H1 (cell line): ENCODE measurements around the gene MSH2. TPM values are rescaled to one million over a fixed set of nuclear protein-coding genes. Genes with fewer than 3 reads are reported as not detected.

Source experiments
- CTCF ChIA-PET: fragments of 300-600 bp; sonication (Branson Sonifier 250); formaldehyde crosslinking; loops from one replicate; lab custom pipeline; 2021; ENCODE audit not compliant: partially characterized antibody; lab: Charles Lee
- POLR2A ChIA-PET: fragments of 300-600 bp; sonication (Branson Sonifier 250); formaldehyde crosslinking; loops from one replicate; lab custom pipeline; 2021; ENCODE audit warnings: inconsistent platforms; ENCODE audit not compliant: partially characterized antibody; lab: Charles Lee
- DNase-seq, 2 experiments: peaks; one replicate each; pipeline versions ENCODE4 v3.0.0 to v3.0.0-alpha.2; 2010 to 2022; ENCODE audit warnings: low spot score in 2 of 2, low read depth in 1 of 2, mixed read lengths in 1 of 2
- FAIRE-seq: peaks from 2 replicates; lab custom pipeline; 2011; peaks lifted over from hg19 to GRCh38; lab: Jason Lieb, UNC
- H2AFZ ChIP-seq: 2 replicates; pipeline ENCODE4 v1.8.1; 2012; ENCODE audit warnings: low read length, inconsistent platforms
- H2AK5ac ChIP-seq: 2 replicates; pipeline ENCODE4 v1.6.1; 2013; ENCODE audit warnings: low read depth, low read length
- H2BK120ac ChIP-seq: replicated peaks from 2 replicates; pipeline ENCODE3; 2013; ENCODE audit warnings: low read depth, low read length, inconsistent platforms
- H2BK12ac ChIP-seq: 2 replicates; pipeline ENCODE4 v1.6.1; 2013; ENCODE audit warnings: low read depth, low read length
- H2BK15ac ChIP-seq: 2 replicates; pipeline ENCODE4 v1.6.1; 2013; ENCODE audit warnings: low read length
- H2BK20ac ChIP-seq: 2 replicates; pipeline ENCODE4 v1.6.1; 2013; ENCODE audit warnings: low read length
- H2BK5ac ChIP-seq: 2 replicates; pipeline ENCODE4 v1.6.1; 2013; ENCODE audit warnings: low read depth, low read length
- H3K14ac ChIP-seq: 2 replicates; pipeline ENCODE4 v1.6.1; 2013; ENCODE audit warnings: inconsistent platforms; ENCODE audit not compliant: insufficient read length
- H3K18ac ChIP-seq: 2 replicates; pipeline ENCODE4 v1.6.1; 2013; ENCODE audit warnings: low read length; ENCODE audit errors: extremely low read depth
- H3K23ac ChIP-seq: 2 replicates; pipeline ENCODE4 v1.6.1; 2013; ENCODE audit warnings: inconsistent platforms; ENCODE audit not compliant: insufficient read length
- H3K23me2 ChIP-seq: 2 replicates; pipeline ENCODE4 v1.6.1; 2013; ENCODE audit warnings: low read depth, low read length
- H3K27ac ChIP-seq: 2 replicates; pipeline ENCODE4 v1.6.1; 2011; ENCODE audit warnings: low read depth, low read length, inconsistent platforms
- H3K27me3 ChIP-seq, 4 experiments: replicated peaks in 1 of 4; 1 replicate in 1 of 4; 2 replicates in 3 of 4; pipeline versions ENCODE4 v1.6.1 to v1.8.1; 2011 to 2013; ENCODE audit warnings: low read length in 3 of 4, mild to moderate bottlenecking in 3 of 4, inconsistent platforms in 2 of 4, mixed read lengths in 2 of 4, moderate library complexity in 1 of 4; ENCODE audit not compliant: control insufficient read depth in 3 of 4, insufficient read depth in 3 of 4; ENCODE audit errors: extremely low read depth in 1 of 4
- H3K36me3 ChIP-seq, 4 experiments: 2 replicates each; pipeline versions ENCODE4 v1.6.1 to v1.8.1; 2011 to 2013; ENCODE audit warnings: mild to moderate bottlenecking in 4 of 4, low read length in 3 of 4, moderate library complexity in 2 of 4, control low read depth in 1 of 4, inconsistent platforms in 1 of 4; ENCODE audit not compliant: insufficient read depth in 4 of 4, control insufficient read depth in 2 of 4
- H3K4ac ChIP-seq: replicated peaks from 2 replicates; pipeline ENCODE3; 2013; ENCODE audit warnings: low read length, low read depth, mixed read lengths, inconsistent platforms; ENCODE audit not compliant: insufficient read length
- H3K4me1 ChIP-seq, 4 experiments: replicated peaks in 1 of 4; 1 replicate in 1 of 4; 2 replicates in 3 of 4; pipeline versions ENCODE4 v1.6.1 to v1.8.1; 2011 to 2013; ENCODE audit warnings: low read length in 3 of 4, inconsistent platforms in 2 of 4, mixed read lengths in 1 of 4; ENCODE audit not compliant: insufficient read depth in 4 of 4, control insufficient read depth in 3 of 4
- H3K4me2 ChIP-seq, 2 experiments: 2 replicates each; pipeline versions ENCODE4 v1.6.1 to v1.8.1; 2011 to 2013; ENCODE audit warnings: low read depth in 2 of 2, low read length in 2 of 2, control low read depth in 1 of 2, inconsistent platforms in 1 of 2, mild to moderate bottlenecking in 1 of 2; ENCODE audit not compliant: insufficient read depth in 1 of 2
- H3K4me3 ChIP-seq, 4 experiments: fragments of 200-600, 300-600 bp in 1 of 4; sonication (generic), shearing (Covaris generic), sonication (Bioruptor Twin) in 1 of 4; 2 replicates each; pipeline versions ENCODE4 v1.5.1 to v1.8.1; 2011 to 2016; ENCODE audit warnings: low read length in 4 of 4, low read depth in 3 of 4, control low read depth in 2 of 4, inconsistent platforms in 2 of 4, mild to moderate bottlenecking in 2 of 4, mixed read lengths in 1 of 4, moderate library complexity in 1 of 4; ENCODE audit not compliant: insufficient read depth in 2 of 4; ENCODE audit errors: extremely low read depth in 1 of 4
- H3K56ac ChIP-seq: replicated peaks from 2 replicates; pipeline ENCODE3; 2013; ENCODE audit warnings: low read depth, mild to moderate bottlenecking, mixed read lengths, low read length, inconsistent platforms; ENCODE audit not compliant: insufficient read length
- H3K79me1 ChIP-seq: 2 replicates; pipeline ENCODE4 v1.6.1; 2013; ENCODE audit warnings: low read depth, low read length, control low read depth
- H3K79me2 ChIP-seq, 2 experiments: 2 replicates each; pipeline versions ENCODE4 v1.6.1 to v1.8.1; 2012 to 2013; ENCODE audit warnings: low read length in 2 of 2, mild to moderate bottlenecking in 2 of 2, inconsistent platforms in 1 of 2; ENCODE audit not compliant: insufficient read depth in 2 of 2, control insufficient read depth in 1 of 2
- H3K9ac ChIP-seq, 4 experiments: replicated peaks in 1 of 4; 1 replicate in 1 of 4; 2 replicates in 3 of 4; pipeline versions ENCODE4 v1.6.1 to v1.8.1; 2011 to 2013; ENCODE audit warnings: low read depth in 3 of 4, low read length in 3 of 4, control low read depth in 2 of 4, mild to moderate bottlenecking in 2 of 4, moderate library complexity in 2 of 4, inconsistent platforms in 1 of 4; ENCODE audit errors: extremely low read depth in 1 of 4
- H3K9me3 ChIP-seq, 2 experiments: 2 replicates each; pipeline versions ENCODE4 v1.6.1 to v1.8.1; 2012 to 2013; ENCODE audit warnings: mild to moderate bottlenecking in 2 of 2, moderate library complexity in 2 of 2, control low read depth in 1 of 2, inconsistent platforms in 1 of 2, low read depth in 1 of 2, low read length in 1 of 2, mixed read lengths in 1 of 2; ENCODE audit not compliant: insufficient read depth in 2 of 2
- H4K20me1 ChIP-seq, 2 experiments: replicated peaks in 1 of 2; 2 replicates each; pipeline versions ENCODE3 to v1.8.1; 2011 to 2013; ENCODE audit warnings: inconsistent platforms in 2 of 2, low read length in 2 of 2, mild to moderate bottlenecking in 1 of 2; ENCODE audit not compliant: insufficient read depth in 2 of 2, control insufficient read depth in 1 of 2
- H4K5ac ChIP-seq: 2 replicates; pipeline ENCODE4 v1.6.1; 2013; ENCODE audit warnings: low read length, low read depth, mixed read lengths, inconsistent platforms; ENCODE audit not compliant: insufficient read length
- H4K8ac ChIP-seq: 2 replicates; pipeline ENCODE4 v1.8.0; 2013; ENCODE audit warnings: mild to moderate bottlenecking, moderate library complexity, low read length, inconsistent platforms; ENCODE audit not compliant: insufficient read depth; ENCODE audit errors: extremely low read depth
- H4K91ac ChIP-seq: replicated peaks from 2 replicates; pipeline ENCODE3; 2013; ENCODE audit warnings: low read length, mixed read lengths, inconsistent platforms; ENCODE audit not compliant: insufficient read length
- CEBPB ChIP-seq: IDR thresholded peaks from 2 replicates; pipeline ENCODE4 v1.6.1; 2012; ENCODE audit warnings: low read depth, low read length
- E2F6 ChIP-seq: IDR thresholded peaks from 2 replicates; pipeline ENCODE4 v1.6.1; 2012; ENCODE audit warnings: inconsistent platforms
- EZH2 ChIP-seq: fragments of 200-600 bp; sonication (generic); IDR thresholded peaks from 2 replicates; pipeline ENCODE4 v1.7.1; 2012; ENCODE audit warnings: low read depth, mild to moderate bottlenecking, moderate library complexity, low read length, inconsistent platforms; ENCODE audit not compliant: severe bottlenecking
- JUN ChIP-seq: IDR thresholded peaks from 2 replicates; pipeline ENCODE4 v1.6.1; 2011; ENCODE audit warnings: low read depth, mild to moderate bottlenecking, improper control_type of control experiment, low read length
- NRF1 ChIP-seq: IDR thresholded peaks from 2 replicates; pipeline ENCODE4 v1.6.1; 2011; ENCODE audit warnings: mild to moderate bottlenecking, low read depth, low read length, improper control_type of control experiment
- YY1 ChIP-seq: IDR thresholded peaks from 2 replicates; pipeline ENCODE4 v1.6.1; 2011; ENCODE audit warnings: low read depth, mild to moderate bottlenecking, low read length
- WGBS, 2 experiments: shearing (Covaris generic) in 1 of 2; methylation state at CpG; one replicate each; pipeline versions ENCODE4 v1.1.6 to v1.1.7; 2013 to 2015; ENCODE audit warnings: low lambda C conversion rate in 2 of 2, mixed read lengths in 2 of 2, inconsistent platforms in 1 of 2, low coverage in 1 of 2, missing lambda C conversion rate in 1 of 2; ENCODE audit not compliant: insufficient replicate concordance in 2 of 2, insufficient coverage in 1 of 2, insufficient read length in 1 of 2; ENCODE audit errors: extremely low coverage in 1 of 2, missing lambda C conversion rate in 1 of 2; 5-methylcytosine and 5-hydroxymethylcytosine counted together
- polyA plus RNA-seq, 7 experiments: library from polyadenylated mRNA; depleted of rRNA in 3 of 7; stranded (reverse) in 5 of 7; unstranded in 2 of 7; fragments of >200 nt in 5 of 7; fragments of 200-250 nt in 2 of 7; gene quantifications; 1 replicate in 5 of 7; 2 replicates in 1 of 7; 4 replicates in 1 of 7; pipeline versions ENCODE4 v1.2.1 to v1.2.3, GENCODE V29; 2011 to 2013; ENCODE audit warnings: missing spikeins in 2 of 7, mixed read lengths in 2 of 7
- total RNA-seq: library from RNA; stranded (reverse); fragmentation: NEBNext Ultra II Directional; extraction: Animal tissue kit (Norgen Biotek cat#: 25700); gene quantifications from 2 replicates; pipeline ENCODE4 v1.2.1, GENCODE V29; 2021
- TF ChIP-seq, protein P1 (sequence below): IDR thresholded peaks from 2 replicates; pipeline ENCODE4 v1.6.1; 2011; ENCODE audit warnings: low read depth, mild to moderate bottlenecking, low read length; ENCODE audit not compliant: insufficient read depth

The MSH2 gene
- total and polyA plus RNA-seq, 2 of the 8 experiments (the other 6 are each of a cell fraction or from before 2014, with no cell fraction given), result 64.1 to 228 TPM

GRCh38 chr2:47506436-47506835, 103.5 kb downstream of the MSH2 start:
- Histone ChIP-seq H2AFZ (no peak overlapping the region), H3K23ac (no peak overlapping the region), H4K91ac (no peak overlapping the region), H3K56ac (no peak overlapping the region), H3K9ac (no peak overlapping the region; a peak in 1 of 7 replicates), H3K4ac (no peak overlapping the region), H4K5ac (no peak overlapping the region), H3K14ac (no peak overlapping the region), H4K8ac (no peak overlapping the region), H2BK12ac (no peak overlapping the region), H3K36me3 (no peaks in the 10 kb centered on the region; a peak in 1 of 8 replicates), H3K79me1 (no peaks in the 10 kb centered on the region), H2BK15ac (no peak overlapping the region), H3K9me3 (peaks cover 14 to 15% of the 10 kb centered on the region in 2 experiments), H3K4me1 (peaks cover 0 to 4% (median 1%) of the 10 kb centered on the region in 4 experiments; a peak in 2 of 7 replicates), H3K27me3 (no peaks in the 10 kb centered on the region), H4K20me1 (no peaks in the 10 kb centered on the region), H3K4me3 (no peak overlapping the region), H3K4me2 (no peak overlapping the region), H3K23me2 (peaks cover 5% of the 10 kb centered on the region; the same call in 1 of the 2 replicates), H2BK120ac (no peak overlapping the region), H3K18ac (no peak overlapping the region), H2AK5ac (no peak overlapping the region), H3K27ac (no peak overlapping the region), H2BK20ac (no peak overlapping the region), H2BK5ac (no peak overlapping the region), H3K79me2 (no peaks in the 10 kb centered on the region)
- ChIA-PET CTCF (interaction anchor here (0.7 to 1.8 kb wide), 4 partner anchors 9 to 126 kb away, joined by 3 to 5 read pairs (median 4); no protein-coding TSS in a partner anchor), POLR2A (interaction anchor here (1.1 to 1.3 kb wide), 2 partner anchors 13 to 21 kb away, joined by 3 read pairs; no protein-coding TSS in a partner anchor)
- WGBS, 2 experiments, result 93% methylated on average over 5 of the region's 5 CpGs; no CpG with 5 or more reads in 1 of the 2 experiments
- FAIRE-seq (no peak), DNase-seq (no peak)
- TF ChIP-seq, protein P1, sequence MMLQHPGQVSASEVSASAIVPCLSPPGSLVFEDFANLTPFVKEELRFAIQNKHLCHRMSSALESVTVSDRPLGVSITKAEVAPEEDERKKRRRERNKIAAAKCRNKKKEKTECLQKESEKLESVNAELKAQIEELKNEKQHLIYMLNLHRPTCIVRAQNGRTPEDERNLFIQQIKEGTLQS, result no peak
- no peak for TF ChIP-seq YY1
- TF ChIP-seq EZH2, result no peak
- no peak for TF ChIP-seq E2F6
- TF ChIP-seq NRF1, result no peak
- no peak for TF ChIP-seq JUN
- TF ChIP-seq CEBPB, result no peak
